ENCODE data around the gene PTK7.

- TF ChIP-seq CTCF (IDR thresholded peaks at IDR 0.05) (no peak), PRDM15 (CRISPR knock-in tag; IDR thresholded peaks at IDR 0.05) (no peak), USF2 (CRISPR knock-in tag; IDR thresholded peaks at IDR 0.05) (no peak), ESRRA (CRISPR knock-in tag; IDR thresholded peaks at IDR 0.05; ENCODE audit: borderline replicate concordance) (no peak), ZNF317 (CRISPR knock-in tag; IDR thresholded peaks at IDR 0.05; ENCODE audit: borderline replicate concordance, low read depth) (no peak), HMGA2 (CRISPR knock-in tag; IDR thresholded peaks at IDR 0.05) (no peak), ELF4 (CRISPR knock-in tag; IDR thresholded peaks at IDR 0.05; ENCODE audit: low read depth) (no peak)
- TF ChIP-seq, protein P1, sequence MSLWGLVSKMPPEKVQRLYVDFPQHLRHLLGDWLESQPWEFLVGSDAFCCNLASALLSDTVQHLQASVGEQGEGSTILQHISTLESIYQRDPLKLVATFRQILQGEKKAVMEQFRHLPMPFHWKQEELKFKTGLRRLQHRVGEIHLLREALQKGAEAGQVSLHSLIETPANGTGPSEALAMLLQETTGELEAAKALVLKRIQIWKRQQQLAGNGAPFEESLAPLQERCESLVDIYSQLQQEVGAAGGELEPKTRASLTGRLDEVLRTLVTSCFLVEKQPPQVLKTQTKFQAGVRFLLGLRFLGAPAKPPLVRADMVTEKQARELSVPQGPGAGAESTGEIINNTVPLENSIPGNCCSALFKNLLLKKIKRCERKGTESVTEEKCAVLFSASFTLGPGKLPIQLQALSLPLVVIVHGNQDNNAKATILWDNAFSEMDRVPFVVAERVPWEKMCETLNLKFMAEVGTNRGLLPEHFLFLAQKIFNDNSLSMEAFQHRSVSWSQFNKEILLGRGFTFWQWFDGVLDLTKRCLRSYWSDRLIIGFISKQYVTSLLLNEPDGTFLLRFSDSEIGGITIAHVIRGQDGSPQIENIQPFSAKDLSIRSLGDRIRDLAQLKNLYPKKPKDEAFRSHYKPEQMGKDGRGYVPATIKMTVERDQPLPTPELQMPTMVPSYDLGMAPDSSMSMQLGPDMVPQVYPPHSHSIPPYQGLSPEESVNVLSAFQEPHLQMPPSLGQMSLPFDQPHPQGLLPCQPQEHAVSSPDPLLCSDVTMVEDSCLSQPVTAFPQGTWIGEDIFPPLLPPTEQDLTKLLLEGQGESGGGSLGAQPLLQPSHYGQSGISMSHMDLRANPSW (CRISPR knock-in tag; conservative IDR thresholded peaks at IDR 0.05; ENCODE audit: low read depth), result no peak
- TF ChIP-seq, protein P2, sequence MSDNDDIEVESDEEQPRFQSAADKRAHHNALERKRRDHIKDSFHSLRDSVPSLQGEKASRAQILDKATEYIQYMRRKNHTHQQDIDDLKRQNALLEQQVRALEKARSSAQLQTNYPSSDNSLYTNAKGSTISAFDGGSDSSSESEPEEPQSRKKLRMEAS (CRISPR knock-in tag; IDR thresholded peaks at IDR 0.05), result no peak
- TF ChIP-seq, protein P3, sequence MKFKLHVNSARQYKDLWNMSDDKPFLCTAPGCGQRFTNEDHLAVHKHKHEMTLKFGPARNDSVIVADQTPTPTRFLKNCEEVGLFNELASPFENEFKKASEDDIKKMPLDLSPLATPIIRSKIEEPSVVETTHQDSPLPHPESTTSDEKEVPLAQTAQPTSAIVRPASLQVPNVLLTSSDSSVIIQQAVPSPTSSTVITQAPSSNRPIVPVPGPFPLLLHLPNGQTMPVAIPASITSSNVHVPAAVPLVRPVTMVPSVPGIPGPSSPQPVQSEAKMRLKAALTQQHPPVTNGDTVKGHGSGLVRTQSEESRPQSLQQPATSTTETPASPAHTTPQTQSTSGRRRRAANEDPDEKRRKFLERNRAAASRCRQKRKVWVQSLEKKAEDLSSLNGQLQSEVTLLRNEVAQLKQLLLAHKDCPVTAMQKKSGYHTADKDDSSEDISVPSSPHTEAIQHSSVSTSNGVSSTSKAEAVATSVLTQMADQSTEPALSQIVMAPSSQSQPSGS (CRISPR knock-in tag; IDR thresholded peaks at IDR 0.05; ENCODE audit: borderline replicate concordance, low read depth), result no peak
Measured at GRCh38 chr6:43186706-43187105, 110.6 kb downstream of the PTK7 start.

Data from WTC11 (cell line).